ENCODE data around the gene ZNF787. TPM values are rescaled to one million over a fixed set of nuclear protein-coding genes. Genes with fewer than 3 reads are reported as not detected.

ZNF787 gene
- total RNA-seq, 1 experiment from 2014 or later: 54.6 TPM

- H2BK5ac ChIP-seq (ENCODE audit: insufficient read length, low read length): no peak overlapping the region
- H2BK15ac ChIP-seq (ENCODE audit: low read depth, low read length): no peak overlapping the region
- Mint-ChIP-seq H3K4me3 (no peak overlapping the region), H3K4me1 (peaks cover 11 to 12% of the 10 kb centered on the region in 2 experiments), H3K27me3 (ENCODE audit: low read depth) (no peaks in the 10 kb centered on the region), H3K27ac (0 out of 7 replicates have a peak overlapping the region, but pooled peaks of 1 of the 3 experiments have one; percentile 59), H3K36me3 (ENCODE audit: insufficient read depth in 1 of 3, low read depth in 3 of 3) (peaks cover 17 to 34% (median 33%) of the 10 kb centered on the region in 3 experiments), H3K9me3 (no peaks in the 10 kb centered on the region)
- H3K14ac ChIP-seq (ENCODE audit: insufficient read depth, low read length): no peak overlapping the region
- no peak overlapping the region for H3T11ph ChIP-seq (ENCODE audit: low read length)
- H4K5ac ChIP-seq (ENCODE audit: insufficient read length, low read depth, low read length): no peak overlapping the region
- H4K8ac ChIP-seq (replicated peaks; ENCODE audit: insufficient read length, low read depth, low read length): no peak overlapping the region
- H3K4me1 ChIP-seq (ENCODE audit: insufficient read depth, low read length): peaks cover under 1% of the 10 kb centered on the region; the same call in 1 of the 2 replicates
- no peaks in the 10 kb centered on the region for H3K23me2 ChIP-seq (ENCODE audit: insufficient read length, low read depth, low read length, poor library complexity, severe bottlenecking)
- no peak overlapping the region for H2BK12ac ChIP-seq (ENCODE audit: insufficient read length, low read depth, low read length)
- H3K4ac ChIP-seq (ENCODE audit: low read depth, low read length): no peak overlapping the region
- H3K23ac ChIP-seq (ENCODE audit: insufficient read length, low read depth, low read length): no peak overlapping the region
- TF ChIP-seq, protein P1, sequence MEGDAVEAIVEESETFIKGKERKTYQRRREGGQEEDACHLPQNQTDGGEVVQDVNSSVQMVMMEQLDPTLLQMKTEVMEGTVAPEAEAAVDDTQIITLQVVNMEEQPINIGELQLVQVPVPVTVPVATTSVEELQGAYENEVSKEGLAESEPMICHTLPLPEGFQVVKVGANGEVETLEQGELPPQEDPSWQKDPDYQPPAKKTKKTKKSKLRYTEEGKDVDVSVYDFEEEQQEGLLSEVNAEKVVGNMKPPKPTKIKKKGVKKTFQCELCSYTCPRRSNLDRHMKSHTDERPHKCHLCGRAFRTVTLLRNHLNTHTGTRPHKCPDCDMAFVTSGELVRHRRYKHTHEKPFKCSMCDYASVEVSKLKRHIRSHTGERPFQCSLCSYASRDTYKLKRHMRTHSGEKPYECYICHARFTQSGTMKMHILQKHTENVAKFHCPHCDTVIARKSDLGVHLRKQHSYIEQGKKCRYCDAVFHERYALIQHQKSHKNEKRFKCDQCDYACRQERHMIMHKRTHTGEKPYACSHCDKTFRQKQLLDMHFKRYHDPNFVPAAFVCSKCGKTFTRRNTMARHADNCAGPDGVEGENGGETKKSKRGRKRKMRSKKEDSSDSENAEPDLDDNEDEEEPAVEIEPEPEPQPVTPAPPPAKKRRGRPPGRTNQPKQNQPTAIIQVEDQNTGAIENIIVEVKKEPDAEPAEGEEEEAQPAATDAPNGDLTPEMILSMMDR (conservative IDR thresholded peaks at IDR 0.05): no peak
- DNase-seq: no peak
- H3K27ac ChIP-seq (ENCODE audit: insufficient read length, low read depth, low read length): no peak overlapping the region
- H4K91ac ChIP-seq (ENCODE audit: insufficient read length, low read depth, low read length): no peak overlapping the region
- H3K27me3 ChIP-seq (ENCODE audit: insufficient read depth, low read length): no peaks in the 10 kb centered on the region
- H2AK5ac ChIP-seq (ENCODE audit: insufficient read length, low read length): no peak overlapping the region
- no peak overlapping the region for H3K18ac ChIP-seq (ENCODE audit: insufficient read length, low read depth, low read length)
- no peak overlapping the region for H3K9ac ChIP-seq (ENCODE audit: extremely low read depth, insufficient read length, low read length)
- no peak overlapping the region for H2BK20ac ChIP-seq (ENCODE audit: low read depth, low read length, poor library complexity, severe bottlenecking)
- no peak overlapping the region for H2AFZ ChIP-seq (ENCODE audit: low read length)
- no peak overlapping the region for H3K4me2 ChIP-seq (ENCODE audit: insufficient read depth, insufficient read length, low read length)
- no peak overlapping the region for H3K56ac ChIP-seq (ENCODE audit: insufficient read length, low read depth, low read length)
- no peak overlapping the region for H2BK120ac ChIP-seq (ENCODE audit: low read depth, low read length, poor library complexity, severe bottlenecking)
- no CpG with 5 or more reads among the region's 15 CpGs for WGBS (ENCODE audit: extremely low coverage, insufficient read length, low lambda C conversion rate)
- no peaks in the 10 kb centered on the region for H3K9me3 ChIP-seq (ENCODE audit: control insufficient read depth, low read depth, low read length)
- peaks cover 6% of the 10 kb centered on the region for H4K20me1 ChIP-seq (ENCODE audit: control insufficient read depth, insufficient read depth, insufficient read length)
- peaks cover 5% of the 10 kb centered on the region; the same call in 1 of the 2 replicates for H3K79me2 ChIP-seq (ENCODE audit: insufficient read depth, low read length)
- no peaks in the 10 kb centered on the region for H3K79me1 ChIP-seq (ENCODE audit: insufficient read depth, low read depth, low read length, poor library complexity, severe bottlenecking)
Measured at GRCh38 chr19:56148096-56148495, 27.0 kb upstream of the ZNF787 start.
